HEK293 (cell line): ENCODE results near the gene PPP1R11.
A peak's percentile ranks its signal among the peaks of the same experiment; 100 is the strongest.

Source experiments
- CTCF ChIA-PET: fragments of 350-600 bp; formaldehyde crosslinking; extraction: SDS; loops from one replicate; lab custom pipeline; 2021; ENCODE audit warnings: antibody characterized with exemption; lab: Yijun Ruan, JAX
- POLR2A ChIA-PET: fragments of 300-600 bp; formaldehyde crosslinking; extraction: SDS; loops from one replicate; lab custom pipeline; 2020; ENCODE audit warnings: antibody characterized with exemption, inconsistent platforms; lab: Yijun Ruan, JAX
- H3K27ac ChIP-seq: fragments of 200-500 bp; sonication (Bioruptor generic); 2 replicates; pipeline ENCODE4 v1.5.1; 2014; ENCODE audit warnings: low read depth, low read length, control low read depth, inconsistent platforms; ENCODE audit errors: extremely low read depth
- H3K36me3 ChIP-seq, 2 experiments: fragments of 200-500 bp in 1 of 2; sonication (Bioruptor generic) in 1 of 2; 1 replicate in 1 of 2; 2 replicates in 1 of 2; pipeline ENCODE4 v1.5.1; 2014 to 2017; ENCODE audit warnings: inconsistent platforms in 2 of 2, low read length in 2 of 2; ENCODE audit not compliant: control insufficient read depth in 2 of 2, insufficient read depth in 1 of 2
- H3K4me1 ChIP-seq: fragments of 200-500 bp; sonication (Bioruptor generic); 2 replicates; pipeline ENCODE4 v1.5.1; 2014; ENCODE audit warnings: mild to moderate bottlenecking, low read length, inconsistent platforms; ENCODE audit not compliant: control insufficient read depth, insufficient read depth
- H3K4me3 ChIP-seq: 2 replicates; pipeline ENCODE4 v1.5.1; 2011; ENCODE audit warnings: low read depth, mild to moderate bottlenecking, control low read depth, low read length, moderate library complexity
- H3K9me3 ChIP-seq: fragments of 200-500 bp; sonication (Bioruptor generic); 2 replicates; pipeline ENCODE4 v1.5.1; 2014; ENCODE audit warnings: low read depth, low read length, inconsistent platforms; ENCODE audit not compliant: control insufficient read depth, insufficient read depth
- BCL11A ChIP-seq: fragments of 450-650 bp; formaldehyde crosslinking; IDR thresholded peaks from 2 replicates; pipeline ENCODE4 v1.5.1; 2016; ENCODE audit warnings: low read depth, missing biosample characterization, missing genetic modification characterization
- GFI1B ChIP-seq: fragments of 450-650 bp; formaldehyde crosslinking; IDR thresholded peaks from 2 replicates; pipeline ENCODE4 v1.5.1; 2016; ENCODE audit warnings: missing biosample characterization, missing genetic modification characterization
- PRDM1 ChIP-seq: fragments of 450-650 bp; formaldehyde crosslinking; IDR thresholded peaks from 2 replicates; pipeline ENCODE4; 2016; ENCODE audit warnings: missing biosample characterization, missing genetic modification characterization
- RBAK ChIP-seq: fragments of 450-650 bp; formaldehyde crosslinking; IDR thresholded peaks from 2 replicates; pipeline ENCODE4 v1.5.1; 2016; ENCODE audit warnings: missing biosample characterization, missing genetic modification characterization
- TCF7L2 ChIP-seq: IDR thresholded peaks from 2 replicates; pipeline ENCODE4 v1.6.1; 2011; ENCODE audit warnings: low read depth, mild to moderate bottlenecking, inconsistent platforms, low read length, moderate library complexity, borderline replicate concordance
- YY2 ChIP-seq: fragments of 450-650 bp; formaldehyde crosslinking; IDR thresholded peaks from 2 replicates; pipeline ENCODE4 v1.5.1; 2016; ENCODE audit warnings: missing biosample characterization, missing genetic modification characterization
- ZFHX2 ChIP-seq: fragments of 450-650 bp; formaldehyde crosslinking; conservative IDR thresholded peaks from 2 replicates; pipeline ENCODE4 v1.5.1; 2016; ENCODE audit warnings: missing biosample characterization, missing genetic modification characterization
- ZFP41 ChIP-seq: fragments of 450-650 bp; formaldehyde crosslinking; IDR thresholded peaks from 2 replicates; pipeline ENCODE4 v1.5.1; 2016; ENCODE audit warnings: missing biosample characterization, missing genetic modification characterization, borderline replicate concordance
- ZNF133 ChIP-seq: fragments of 450-650 bp; formaldehyde crosslinking; IDR thresholded peaks from 2 replicates; pipeline ENCODE4 v1.5.1; 2016; ENCODE audit warnings: missing biosample characterization, missing genetic modification characterization
- ZNF155 ChIP-seq: fragments of 450-650 bp; formaldehyde crosslinking; IDR thresholded peaks from 2 replicates; pipeline ENCODE4 v1.5.1; 2016; ENCODE audit warnings: missing biosample characterization, missing genetic modification characterization
- ZNF2 ChIP-seq: fragments of 450-650 bp; formaldehyde crosslinking; IDR thresholded peaks from 2 replicates; pipeline ENCODE4 v1.5.1; 2016; ENCODE audit warnings: missing biosample characterization, missing genetic modification characterization
- ZNF341 ChIP-seq: fragments of 450-650 bp; formaldehyde crosslinking; IDR thresholded peaks from 2 replicates; pipeline ENCODE4; 2016; ENCODE audit warnings: low read depth, missing biosample characterization, missing genetic modification characterization
- ZNF561 ChIP-seq: fragments of 450-650 bp; IDR thresholded peaks from 2 replicates; pipeline ENCODE4 v1.5.1; 2018; ENCODE audit warnings: missing biosample characterization, missing genetic modification characterization, borderline replicate concordance
- ZNF692 ChIP-seq: fragments of 450-650 bp; formaldehyde crosslinking; IDR thresholded peaks from 2 replicates; pipeline ENCODE4 v1.5.1; 2016; ENCODE audit warnings: missing biosample characterization, missing genetic modification characterization
- ZNF791 ChIP-seq: fragments of 450-650 bp; formaldehyde crosslinking; IDR thresholded peaks from 2 replicates; pipeline ENCODE4 v1.5.1; 2016; ENCODE audit warnings: missing biosample characterization, missing genetic modification characterization
- ZSCAN5A ChIP-seq: fragments of 450-650 bp; formaldehyde crosslinking; IDR thresholded peaks from 2 replicates; pipeline ENCODE4 v1.5.1; 2016; ENCODE audit warnings: missing biosample characterization, missing genetic modification characterization
- TF ChIP-seq, protein P1 (sequence below): fragments of 450-650 bp; formaldehyde crosslinking; IDR thresholded peaks from 2 replicates; pipeline ENCODE4 v1.5.1; 2016; ENCODE audit warnings: missing biosample characterization, missing genetic modification characterization, borderline replicate concordance
- TF ChIP-seq, protein P2 (sequence below): fragments of 450-650 bp; formaldehyde crosslinking; conservative IDR thresholded peaks from 2 replicates; pipeline ENCODE4 v1.5.1; 2016; ENCODE audit warnings: low read depth, missing biosample characterization, missing genetic modification characterization
- TF ChIP-seq, protein P3 (sequence below): fragments of 450-650 bp; formaldehyde crosslinking; IDR thresholded peaks from 2 replicates; pipeline ENCODE4 v1.5.1; 2017; ENCODE audit warnings: missing biosample characterization, missing genetic modification characterization

Gene PPP1R11

GRCh38 chr6:30096829-30097228, 29.8 kb downstream of the PPP1R11 start (continued):
- TF ChIP-seq ZFP41 (no peak), ZNF2 (tag by site-specific recombination) (no peak), ZNF791 (tag by site-specific recombination) (no peak), ZFHX2 (peak; percentile 44; the same call in 1 of the 2 replicates), ZSCAN5A (tag by site-specific recombination) (no peak), ZNF133 (no peak)

DNA sequence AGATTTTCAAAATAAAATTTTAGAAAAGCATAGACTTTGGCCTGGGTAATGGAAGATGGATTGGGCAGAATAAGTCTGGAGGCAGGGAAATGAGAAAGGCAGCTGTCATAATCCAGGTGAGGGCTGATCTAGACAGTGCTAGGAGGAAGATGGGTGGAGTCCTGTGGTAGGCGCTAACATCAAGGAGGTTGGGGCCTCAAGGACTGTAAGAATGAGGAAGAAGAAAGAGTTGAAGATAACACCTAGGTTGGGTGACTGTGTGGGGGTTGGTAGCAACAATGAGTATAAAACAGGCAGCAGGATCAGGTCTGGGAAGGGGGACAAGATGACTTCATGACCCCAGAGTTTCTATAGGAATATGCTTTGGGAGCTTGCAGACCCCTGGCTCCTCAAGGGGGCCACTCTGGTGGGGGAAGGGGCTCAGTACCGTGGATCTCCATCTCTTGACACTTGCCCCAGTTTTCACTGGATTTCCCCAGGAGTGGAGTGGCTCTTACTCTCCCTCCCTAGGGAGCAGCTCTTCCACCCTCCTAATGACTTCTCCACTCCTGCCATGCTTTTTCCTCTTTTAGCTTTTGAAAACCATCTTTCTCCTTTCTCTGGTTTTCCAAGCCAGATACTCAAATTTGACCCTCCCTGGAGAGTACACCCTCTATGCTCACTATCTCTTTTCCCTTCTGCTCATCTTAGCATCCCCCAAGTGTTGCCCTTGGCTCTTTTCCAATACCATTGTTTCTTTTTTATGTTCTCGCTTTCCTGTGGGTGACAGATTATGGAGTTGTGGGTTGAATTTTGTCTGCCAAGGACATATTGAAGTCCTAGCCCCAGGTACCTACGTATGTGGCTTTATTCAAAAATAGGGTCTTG, 31.1 kb downstream of the PPP1R11 start:
- H3K4me1 ChIP-seq: peaks cover 15% of the 10 kb centered on the region; the same call in 1 of the 2 replicates
- CTCF ChIA-PET: interaction anchor here (0.6 to 1.3 kb wide), 4 partner anchors 18 to 260 kb away, joined by 3 to 5 read pairs (median 4); partner anchors contain the start of gene POLR1H
- TF ChIP-seq ZNF155: no peak
- TF ChIP-seq PRDM1 (tag by site-specific recombination): peak; percentile 60
- peak; percentile 83 for TF ChIP-seq ZNF341 (tag by site-specific recombination)
- H3K9me3 ChIP-seq: no peaks in the 10 kb centered on the region
- H3K36me3 ChIP-seq: no peaks in the 10 kb centered on the region
- H3K4me3 ChIP-seq: no peak overlapping the region
- no peak overlapping the region for H3K27ac ChIP-seq
- POLR2A ChIA-PET: interaction anchor here (2.2 kb wide), 1 partner anchor 37 kb away, joined by 6 read pairs; the partner anchor contains the start of gene POLR1H

DNA sequence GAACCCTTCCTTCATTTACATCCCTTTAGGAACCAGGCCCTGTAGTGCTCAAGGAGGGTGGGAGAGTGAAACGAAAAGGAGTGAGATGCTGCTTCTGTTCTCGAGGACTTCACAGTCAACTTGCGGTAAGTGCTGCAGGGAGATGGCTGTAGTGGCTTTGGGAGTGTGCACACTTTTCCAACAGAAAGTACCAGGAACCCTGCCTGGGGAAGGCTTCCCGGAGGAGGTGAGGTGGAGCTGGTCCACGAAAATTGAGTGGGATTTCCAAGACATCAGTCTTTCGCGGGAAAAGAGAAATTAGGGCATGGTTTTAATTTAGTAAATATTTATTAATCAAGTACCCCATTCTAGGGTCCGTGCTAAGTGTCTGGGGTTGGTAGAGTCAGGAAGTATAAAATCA, 33.2 kb downstream of the PPP1R11 start:
- no peaks in the 10 kb centered on the region for H3K36me3 ChIP-seq
- ChIA-PET POLR2A (no interaction called here), CTCF (interaction anchor here (0.6 to 0.8 kb wide), 3 partner anchors 26 to 34 kb away, joined by 3 to 4 read pairs (median 3); no protein-coding TSS in a partner anchor)
- H3K4me3 ChIP-seq: no peak overlapping the region
- TF ChIP-seq BCL11A (no peak), ZNF692 (tag by site-specific recombination) (no peak), RBAK (tag by site-specific recombination) (no peak), GFI1B (no peak), ZNF561 (no peak), YY2 (no peak), TCF7L2 (no peak)
- TF ChIP-seq, protein P1, sequence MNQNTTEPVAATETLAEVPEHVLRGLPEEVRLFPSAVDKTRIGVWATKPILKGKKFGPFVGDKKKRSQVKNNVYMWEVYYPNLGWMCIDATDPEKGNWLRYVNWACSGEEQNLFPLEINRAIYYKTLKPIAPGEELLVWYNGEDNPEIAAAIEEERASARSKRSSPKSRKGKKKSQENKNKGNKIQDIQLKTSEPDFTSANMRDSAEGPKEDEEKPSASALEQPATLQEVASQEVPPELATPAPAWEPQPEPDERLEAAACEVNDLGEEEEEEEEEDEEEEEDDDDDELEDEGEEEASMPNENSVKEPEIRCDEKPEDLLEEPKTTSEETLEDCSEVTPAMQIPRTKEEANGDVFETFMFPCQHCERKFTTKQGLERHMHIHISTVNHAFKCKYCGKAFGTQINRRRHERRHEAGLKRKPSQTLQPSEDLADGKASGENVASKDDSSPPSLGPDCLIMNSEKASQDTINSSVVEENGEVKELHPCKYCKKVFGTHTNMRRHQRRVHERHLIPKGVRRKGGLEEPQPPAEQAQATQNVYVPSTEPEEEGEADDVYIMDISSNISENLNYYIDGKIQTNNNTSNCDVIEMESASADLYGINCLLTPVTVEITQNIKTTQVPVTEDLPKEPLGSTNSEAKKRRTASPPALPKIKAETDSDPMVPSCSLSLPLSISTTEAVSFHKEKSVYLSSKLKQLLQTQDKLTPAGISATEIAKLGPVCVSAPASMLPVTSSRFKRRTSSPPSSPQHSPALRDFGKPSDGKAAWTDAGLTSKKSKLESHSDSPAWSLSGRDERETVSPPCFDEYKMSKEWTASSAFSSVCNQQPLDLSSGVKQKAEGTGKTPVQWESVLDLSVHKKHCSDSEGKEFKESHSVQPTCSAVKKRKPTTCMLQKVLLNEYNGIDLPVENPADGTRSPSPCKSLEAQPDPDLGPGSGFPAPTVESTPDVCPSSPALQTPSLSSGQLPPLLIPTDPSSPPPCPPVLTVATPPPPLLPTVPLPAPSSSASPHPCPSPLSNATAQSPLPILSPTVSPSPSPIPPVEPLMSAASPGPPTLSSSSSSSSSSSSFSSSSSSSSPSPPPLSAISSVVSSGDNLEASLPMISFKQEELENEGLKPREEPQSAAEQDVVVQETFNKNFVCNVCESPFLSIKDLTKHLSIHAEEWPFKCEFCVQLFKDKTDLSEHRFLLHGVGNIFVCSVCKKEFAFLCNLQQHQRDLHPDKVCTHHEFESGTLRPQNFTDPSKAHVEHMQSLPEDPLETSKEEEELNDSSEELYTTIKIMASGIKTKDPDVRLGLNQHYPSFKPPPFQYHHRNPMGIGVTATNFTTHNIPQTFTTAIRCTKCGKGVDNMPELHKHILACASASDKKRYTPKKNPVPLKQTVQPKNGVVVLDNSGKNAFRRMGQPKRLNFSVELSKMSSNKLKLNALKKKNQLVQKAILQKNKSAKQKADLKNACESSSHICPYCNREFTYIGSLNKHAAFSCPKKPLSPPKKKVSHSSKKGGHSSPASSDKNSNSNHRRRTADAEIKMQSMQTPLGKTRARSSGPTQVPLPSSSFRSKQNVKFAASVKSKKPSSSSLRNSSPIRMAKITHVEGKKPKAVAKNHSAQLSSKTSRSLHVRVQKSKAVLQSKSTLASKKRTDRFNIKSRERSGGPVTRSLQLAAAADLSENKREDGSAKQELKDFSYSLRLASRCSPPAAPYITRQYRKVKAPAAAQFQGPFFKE (tag by site-specific recombination): no peak
- TF ChIP-seq, protein P2, sequence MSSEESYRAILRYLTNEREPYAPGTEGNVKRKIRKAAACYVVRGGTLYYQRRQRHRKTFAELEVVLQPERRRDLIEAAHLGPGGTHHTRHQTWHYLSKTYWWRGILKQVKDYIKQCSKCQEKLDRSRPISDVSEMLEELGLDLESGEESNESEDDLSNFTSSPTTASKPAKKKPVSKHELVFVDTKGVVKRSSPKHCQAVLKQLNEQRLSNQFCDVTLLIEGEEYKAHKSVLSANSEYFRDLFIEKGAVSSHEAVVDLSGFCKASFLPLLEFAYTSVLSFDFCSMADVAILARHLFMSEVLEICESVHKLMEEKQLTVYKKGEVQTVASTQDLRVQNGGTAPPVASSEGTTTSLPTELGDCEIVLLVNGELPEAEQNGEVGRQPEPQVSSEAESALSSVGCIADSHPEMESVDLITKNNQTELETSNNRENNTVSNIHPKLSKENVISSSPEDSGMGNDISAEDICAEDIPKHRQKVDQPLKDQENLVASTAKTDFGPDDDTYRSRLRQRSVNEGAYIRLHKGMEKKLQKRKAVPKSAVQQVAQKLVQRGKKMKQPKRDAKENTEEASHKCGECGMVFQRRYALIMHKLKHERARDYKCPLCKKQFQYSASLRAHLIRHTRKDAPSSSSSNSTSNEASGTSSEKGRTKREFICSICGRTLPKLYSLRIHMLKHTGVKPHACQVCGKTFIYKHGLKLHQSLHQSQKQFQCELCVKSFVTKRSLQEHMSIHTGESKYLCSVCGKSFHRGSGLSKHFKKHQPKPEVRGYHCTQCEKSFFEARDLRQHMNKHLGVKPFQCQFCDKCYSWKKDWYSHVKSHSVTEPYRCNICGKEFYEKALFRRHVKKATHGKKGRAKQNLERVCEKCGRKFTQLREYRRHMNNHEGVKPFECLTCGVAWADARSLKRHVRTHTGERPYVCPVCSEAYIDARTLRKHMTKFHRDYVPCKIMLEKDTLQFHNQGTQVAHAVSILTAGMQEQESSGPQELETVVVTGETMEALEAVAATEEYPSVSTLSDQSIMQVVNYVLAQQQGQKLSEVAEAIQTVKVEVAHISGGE (tag by site-specific recombination): no peak
- TF ChIP-seq, protein P3, sequence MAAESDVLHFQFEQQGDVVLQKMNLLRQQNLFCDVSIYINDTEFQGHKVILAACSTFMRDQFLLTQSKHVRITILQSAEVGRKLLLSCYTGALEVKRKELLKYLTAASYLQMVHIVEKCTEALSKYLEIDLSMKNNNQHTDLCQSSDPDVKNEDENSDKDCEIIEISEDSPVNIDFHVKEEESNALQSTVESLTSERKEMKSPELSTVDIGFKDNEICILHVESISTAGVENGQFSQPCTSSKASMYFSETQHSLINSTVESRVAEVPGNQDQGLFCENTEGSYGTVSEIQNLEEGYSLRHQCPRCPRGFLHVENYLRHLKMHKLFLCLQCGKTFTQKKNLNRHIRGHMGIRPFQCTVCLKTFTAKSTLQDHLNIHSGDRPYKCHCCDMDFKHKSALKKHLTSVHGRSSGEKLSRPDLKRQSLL (tag by site-specific recombination): no peak
- H3K27ac ChIP-seq: no peak overlapping the region
- H3K4me1 ChIP-seq: peaks cover 15% of the 10 kb centered on the region
- no peaks in the 10 kb centered on the region for H3K9me3 ChIP-seq
